HG03575 (cell line): ENCODE measurements around the gene MYLK.

Experiments
- ATAC-seq: cut with Tn5 transposase; IDR thresholded peaks from one replicate; pipeline ENCODE4 v1.9.1; 2021; ENCODE audit not compliant: unreplicated experiment, insufficient number of reproducible peaks, low FRiP score; ENCODE audit errors: extremely low read depth

MYLK gene

DNA sequence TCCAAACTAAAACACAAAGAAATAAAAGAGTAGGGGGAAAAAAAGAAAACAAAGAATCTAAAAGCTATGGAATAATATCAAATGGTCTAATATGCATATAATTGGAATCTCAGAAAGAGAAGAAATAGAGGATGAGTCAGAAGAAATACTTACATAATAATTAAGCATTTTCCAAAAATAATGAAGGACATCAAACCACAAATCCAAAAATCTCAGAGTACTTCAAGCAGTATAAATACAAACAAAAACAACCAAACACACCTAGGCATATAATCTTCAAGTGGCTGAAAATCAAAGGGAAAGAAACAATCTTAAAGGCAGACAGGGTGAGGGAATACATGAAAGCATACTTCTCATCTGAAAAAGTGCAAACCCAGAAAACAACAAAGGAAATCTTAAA is 46.3 kb downstream of the MYLK start:
- no peak for ATAC-seq

DNA sequence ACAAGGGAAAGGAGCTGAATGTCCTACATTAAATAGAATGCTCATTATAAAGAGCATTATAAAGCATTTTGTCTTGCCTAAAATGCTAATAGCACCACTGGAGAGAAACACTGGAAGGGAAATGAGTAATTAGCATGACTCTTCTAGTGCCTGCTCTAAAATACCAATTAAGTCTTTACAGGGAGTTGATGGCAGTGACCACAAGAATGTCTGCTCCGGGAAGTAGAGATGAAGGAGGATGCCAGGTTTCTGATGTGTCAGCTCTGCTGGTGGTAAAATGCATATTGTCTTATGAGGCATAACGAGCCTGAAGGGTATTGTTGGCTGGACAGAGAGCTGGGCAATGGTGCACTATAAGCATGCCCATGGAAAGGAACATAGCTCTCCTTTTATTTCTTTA is 49.5 kb downstream of the MYLK start:
- ATAC-seq: no peak

DNA sequence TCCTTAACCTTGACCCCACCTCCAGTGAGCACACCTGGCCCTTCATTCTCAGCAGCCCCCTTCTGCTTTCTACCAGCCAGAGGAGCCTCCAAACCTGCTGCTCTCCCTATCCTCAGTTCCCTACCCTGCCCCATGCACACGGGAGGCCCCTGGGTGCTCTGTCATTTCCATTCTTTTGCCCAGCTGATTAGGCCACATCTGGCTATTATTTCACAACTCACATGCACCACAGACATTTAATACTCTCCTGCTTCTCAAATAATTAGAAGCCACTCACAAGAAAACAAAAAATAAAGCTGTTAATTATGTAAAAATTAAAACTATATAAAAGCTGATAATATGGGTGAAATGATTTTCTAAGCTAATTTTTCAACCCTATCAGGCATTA is 50.7 kb downstream of the MYLK start:
- no peak for ATAC-seq

DNA sequence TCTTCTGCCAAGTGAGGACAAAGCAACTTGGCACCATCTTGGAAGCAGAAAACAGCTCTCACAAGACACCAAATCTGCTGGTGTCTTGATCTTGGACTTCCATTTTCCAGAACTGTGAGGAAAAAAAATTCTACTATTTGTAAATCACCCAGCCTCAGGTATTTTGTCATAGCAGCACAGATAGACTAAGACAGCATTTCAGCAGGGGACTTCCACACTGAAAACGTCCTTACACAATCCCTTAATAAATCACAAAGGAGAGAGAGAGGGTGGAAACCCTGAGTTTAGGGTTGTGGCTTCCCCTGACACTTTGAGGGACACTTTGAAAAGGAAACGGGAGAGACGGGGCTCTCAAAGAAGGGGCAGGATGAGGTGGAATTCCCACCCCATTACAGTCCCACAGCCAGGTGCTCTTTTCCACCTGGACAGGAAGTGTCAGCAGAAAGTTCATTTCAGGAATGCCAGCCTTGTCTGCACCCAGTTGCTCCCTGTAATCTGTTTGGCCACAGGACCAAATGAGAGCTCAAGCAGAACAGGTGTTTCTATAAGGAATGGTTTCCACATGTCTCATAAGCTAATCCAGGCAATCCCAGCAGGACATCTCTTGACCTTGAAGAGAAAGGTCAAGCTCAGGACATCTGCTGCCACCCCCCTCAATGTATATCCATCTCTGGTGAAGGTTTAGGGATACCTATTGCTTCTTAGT is 51.3 kb downstream of the MYLK start:
- no peak for ATAC-seq

DNA sequence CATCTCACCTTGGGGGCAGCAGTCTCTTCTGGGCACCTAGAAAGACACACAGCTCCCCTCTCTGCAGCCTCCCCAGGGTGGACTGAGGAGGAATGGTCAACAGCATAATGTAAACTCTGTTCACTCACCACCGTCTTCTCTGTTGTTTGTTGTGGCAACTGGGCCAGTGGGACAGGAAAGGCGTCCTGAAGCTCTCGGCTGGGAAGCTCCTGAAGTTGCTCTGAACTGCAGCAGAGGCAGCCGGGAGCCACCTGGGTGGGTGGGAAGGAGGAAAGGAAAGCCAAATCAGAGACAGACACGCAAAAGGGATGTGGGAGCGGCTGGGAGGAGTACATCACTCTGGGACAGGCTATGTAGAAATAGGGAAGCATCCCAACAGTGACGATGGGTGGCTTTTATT is 52.7 kb downstream of the MYLK start:
- no peak for ATAC-seq

DNA sequence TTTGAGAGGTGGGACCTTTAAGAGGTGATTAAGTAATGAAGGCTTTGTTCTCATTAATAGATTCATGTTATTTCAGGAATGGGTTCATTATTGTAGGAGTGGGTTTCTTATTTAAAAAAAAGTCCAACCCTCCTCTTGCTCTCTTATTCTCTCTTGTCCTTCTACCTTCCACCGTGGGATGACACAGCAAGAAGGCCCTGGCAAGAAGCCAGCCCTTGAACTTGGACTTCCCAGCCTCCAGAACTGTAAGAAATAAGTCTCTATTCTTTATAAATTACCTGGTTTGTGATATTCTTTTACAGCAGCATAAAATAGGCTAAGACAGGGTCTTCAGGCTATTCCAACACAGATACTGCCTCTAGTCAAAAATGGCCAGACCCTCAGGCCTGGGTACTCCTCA is 62.2 kb downstream of the MYLK start:
- no peak for ATAC-seq

DNA sequence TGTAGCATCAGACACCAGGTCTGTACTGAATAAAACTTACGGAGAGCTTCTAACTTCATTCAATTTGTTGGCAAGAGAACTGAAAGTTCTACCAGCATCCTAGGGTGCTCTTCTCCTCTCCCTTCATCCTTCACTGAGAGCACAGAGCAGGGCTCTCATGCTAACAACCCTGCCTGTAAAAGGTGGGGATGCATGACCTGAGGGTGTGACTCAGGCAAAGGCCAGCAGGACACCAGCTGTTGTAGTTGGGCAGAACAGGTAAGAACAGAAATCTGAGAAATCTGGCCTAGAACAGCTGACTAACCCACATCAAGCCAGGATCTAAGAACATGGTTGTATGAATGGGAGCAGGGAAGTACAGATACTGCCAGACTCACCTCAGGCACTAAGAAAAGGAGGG is 64.2 kb downstream of the MYLK start:
- no peak for ATAC-seq

DNA sequence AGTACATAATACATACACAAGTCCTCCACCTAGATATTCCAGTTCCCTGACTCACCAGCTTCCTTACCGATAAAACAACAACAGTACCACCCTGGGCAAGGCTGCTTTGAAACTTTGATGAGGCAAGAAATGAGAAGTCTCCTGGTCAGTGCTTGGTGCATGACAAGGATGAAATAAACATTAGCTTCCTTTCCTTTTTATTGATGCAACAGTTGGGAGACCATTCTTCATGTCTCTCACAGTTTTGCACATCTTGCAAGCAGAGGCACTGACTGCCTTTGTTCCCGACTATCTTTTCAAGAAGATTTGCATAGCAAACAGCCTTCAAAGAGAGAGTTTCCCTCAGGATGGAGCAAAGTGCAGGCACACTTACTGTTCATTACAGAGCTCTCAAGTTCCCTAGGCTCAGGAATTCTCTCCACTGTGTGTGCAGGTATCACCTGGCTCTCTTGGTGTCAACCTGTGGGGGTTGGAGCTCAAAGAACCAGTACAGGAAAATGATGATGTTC is 65.2 kb downstream of the MYLK start:
- ATAC-seq: no peak

DNA sequence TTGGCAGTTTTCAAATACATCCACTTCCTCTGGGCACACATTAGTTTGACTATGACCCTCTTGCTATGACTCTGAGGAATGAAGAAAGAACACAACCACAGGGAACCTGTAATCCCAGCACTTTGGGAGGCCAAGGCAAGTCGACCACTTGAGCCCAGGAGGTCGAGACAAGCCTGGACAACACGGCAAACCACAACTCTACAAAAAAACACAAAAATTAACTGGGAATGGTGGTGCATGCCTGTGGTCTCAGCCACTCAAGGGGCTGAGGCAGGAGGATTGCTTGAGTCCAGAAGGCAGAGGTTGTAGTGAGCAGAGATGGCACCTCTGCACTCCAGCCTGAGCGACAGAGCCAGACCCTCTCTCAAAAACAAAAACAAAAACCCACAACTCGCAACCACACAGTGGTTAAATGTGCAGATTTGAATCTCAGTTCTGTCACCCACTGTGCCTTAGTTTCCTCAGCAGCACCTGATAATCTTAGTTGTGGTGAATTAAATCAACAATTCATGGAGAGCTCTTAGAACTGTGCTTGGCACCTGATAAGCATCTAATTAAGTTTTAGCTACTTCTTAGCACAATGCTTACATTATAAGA is 65.7 kb downstream of the MYLK start:
- no peak for ATAC-seq

DNA sequence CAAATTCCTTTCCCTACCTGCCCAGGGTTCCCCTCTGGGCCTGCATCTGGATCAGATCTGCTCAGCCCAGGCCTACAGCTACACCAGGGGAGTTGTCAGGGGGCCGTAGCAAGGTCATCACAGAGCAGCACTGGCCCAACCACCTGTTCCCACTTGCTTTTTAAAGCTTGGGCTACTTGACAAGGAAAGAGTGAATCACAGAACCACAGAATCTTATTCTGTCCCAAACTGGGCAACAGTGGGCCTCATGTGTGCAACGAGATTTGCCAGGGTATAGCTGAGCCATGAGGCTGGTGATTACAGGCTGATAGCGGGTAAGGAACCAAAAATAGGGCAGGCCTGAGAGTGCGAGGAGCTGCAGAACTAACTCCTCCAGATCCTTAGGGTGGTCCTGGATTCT is 66.7 kb downstream of the MYLK start:
- no peak for ATAC-seq

DNA sequence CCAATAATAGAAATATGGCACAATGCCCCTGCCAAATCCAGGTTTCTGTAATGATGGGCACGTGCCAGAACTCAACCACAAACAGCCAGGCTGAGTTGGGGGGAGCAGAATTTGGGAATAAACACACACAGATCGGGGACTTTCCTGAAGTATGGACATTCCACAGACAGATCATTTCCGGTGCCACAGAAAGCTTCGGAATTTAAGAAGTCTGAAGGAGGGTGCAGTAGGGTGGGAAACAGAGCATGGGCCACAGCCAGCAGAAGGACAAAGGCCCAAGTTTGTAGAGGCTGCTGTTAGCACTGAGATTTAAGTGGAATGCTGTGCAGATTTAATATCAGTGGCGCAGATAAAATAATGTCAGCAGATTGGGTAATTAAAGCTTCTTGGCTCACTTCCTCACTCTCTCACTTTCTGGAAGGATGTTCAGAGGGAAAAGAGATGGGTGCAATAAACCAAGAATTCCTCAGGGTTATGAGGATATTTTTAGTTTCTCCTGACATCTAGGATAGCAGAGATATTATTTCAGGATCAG is 67.4 kb downstream of the MYLK start:
- ATAC-seq: no peak

DNA sequence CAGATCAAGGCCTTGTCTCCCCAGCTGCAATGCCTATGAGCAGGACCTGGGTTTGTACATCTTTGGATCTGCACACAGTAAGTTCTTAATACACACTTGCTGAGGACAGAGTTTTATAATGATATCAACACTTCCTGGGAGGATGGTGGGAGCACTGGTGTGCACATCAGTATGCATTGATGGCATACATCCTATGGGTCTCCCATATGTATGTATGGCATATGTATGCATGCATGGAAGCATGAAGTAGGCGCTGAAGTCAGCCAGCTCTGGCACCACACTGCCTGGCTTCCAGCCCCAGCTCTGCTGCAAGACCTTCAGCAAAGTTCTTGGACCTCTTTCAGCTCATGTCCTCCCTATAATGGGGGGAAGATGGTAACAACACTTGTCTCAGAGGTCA is 68.2 kb downstream of the MYLK start:
- ATAC-seq: no peak

DNA sequence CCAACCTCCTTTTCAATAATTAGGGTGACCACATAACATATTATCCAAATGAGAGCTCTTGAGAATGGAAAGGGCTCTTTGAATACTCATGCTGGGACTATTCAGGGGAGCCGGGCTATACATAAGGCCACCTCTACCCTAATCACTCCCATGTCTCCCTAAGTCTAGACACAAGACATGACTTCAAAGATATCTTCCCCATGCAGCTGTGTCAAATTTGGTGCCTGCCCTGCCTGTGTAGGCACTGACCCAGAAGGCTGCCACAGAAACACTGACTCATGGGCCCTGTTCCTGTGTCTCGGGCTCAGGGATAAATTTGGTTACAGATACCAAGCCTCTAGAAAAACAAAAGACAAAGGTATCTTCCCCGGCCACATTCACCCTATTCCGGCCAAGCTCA is 70.3 kb downstream of the MYLK start:
- no peak for ATAC-seq

DNA sequence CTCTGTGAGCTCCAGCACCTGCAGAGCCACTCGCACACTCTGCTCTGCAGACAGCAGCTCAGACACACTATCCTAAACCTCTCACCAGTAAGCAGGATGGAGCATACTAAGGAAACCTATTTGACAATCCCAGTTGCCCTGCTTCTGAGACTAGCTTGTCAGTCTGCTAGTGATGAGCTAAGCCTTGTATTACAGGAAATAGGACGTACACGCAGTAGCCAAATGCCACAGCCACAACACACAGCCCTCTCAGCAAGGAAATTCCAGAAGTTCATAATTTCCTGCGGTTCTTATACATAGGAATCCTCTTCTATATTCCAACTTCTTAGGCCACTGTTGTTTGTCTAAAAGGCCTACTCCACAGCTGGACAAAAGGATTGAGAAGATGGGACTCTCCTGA is 74.5 kb downstream of the MYLK start:
- no peak for ATAC-seq

DNA sequence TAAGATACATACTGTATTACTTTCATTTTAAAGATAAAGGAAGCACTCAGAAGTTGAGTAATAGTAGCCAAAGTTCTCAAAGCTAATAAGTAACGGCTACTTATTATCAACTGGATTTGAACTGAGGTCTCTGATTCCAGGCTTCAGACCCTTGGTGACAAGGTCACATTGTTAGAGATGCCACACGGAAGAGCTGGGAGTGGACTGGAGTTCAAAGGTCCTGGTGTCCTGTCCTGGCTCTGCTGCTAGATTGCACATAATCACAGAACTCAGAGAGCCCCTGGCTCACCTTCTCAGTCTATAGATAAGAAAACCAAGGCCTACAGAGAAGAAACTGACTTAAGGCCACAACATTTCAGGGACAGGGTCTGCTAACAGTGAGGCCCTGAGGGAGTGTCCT is 75.3 kb downstream of the MYLK start:
- ATAC-seq: no peak

DNA sequence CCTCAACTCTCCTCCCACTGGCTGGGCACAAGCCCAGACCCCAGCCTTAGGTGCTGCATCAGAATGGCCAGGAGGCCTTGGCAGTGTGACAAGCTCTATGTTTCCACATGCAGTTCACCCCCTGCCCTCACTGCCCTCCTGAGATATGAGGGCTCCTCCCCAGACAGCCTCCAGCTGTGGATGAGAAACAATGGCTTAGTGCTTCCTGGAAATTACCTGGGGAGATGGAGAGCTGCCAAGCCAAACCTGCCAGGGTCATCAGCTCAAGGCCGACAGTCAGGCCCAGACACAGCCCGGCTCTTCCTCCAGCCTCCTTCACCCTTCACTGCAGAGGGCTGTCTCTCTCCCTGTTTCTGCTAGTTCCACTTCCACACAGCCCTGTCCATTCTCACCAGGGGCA is 76.3 kb downstream of the MYLK start:
- ATAC-seq: no peak

DNA sequence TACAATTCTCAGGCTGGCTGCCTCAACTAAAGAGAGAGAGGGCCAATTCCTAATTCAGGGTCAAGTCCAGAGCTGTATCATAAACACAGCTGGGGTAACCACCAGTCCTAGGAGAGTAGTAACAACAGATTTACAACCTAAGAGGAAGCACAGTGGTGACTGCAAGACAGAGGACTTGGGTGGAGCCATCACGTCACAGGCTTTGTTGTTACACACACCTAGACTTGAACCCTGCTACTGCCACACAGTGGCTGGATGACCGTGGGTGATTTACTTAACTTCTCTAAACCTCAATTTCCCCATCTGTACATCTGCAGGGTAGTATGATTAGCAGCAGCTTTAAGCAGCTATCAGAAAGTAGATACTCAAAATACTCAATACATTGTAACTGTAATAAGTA is 78.6 kb downstream of the MYLK start:
- ATAC-seq: no peak

DNA sequence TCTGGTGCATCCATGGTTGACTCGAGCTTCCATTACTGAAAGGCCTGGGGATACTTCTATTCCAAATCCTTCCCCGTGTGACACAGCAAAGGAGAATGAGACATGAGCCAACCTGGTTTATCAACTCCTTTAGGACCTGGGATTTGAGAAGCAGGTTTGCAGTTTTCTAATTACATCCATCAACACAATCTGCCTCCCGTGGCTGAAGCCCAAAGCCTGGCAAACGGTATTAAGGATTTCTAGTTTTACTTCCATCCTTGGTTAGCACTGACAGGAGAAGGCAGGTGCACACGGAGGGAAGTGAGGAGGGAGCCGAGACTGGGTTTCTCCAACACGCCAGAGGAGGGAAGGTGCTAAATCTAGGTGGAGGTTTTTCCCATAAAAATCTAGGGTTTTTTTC is 79.0 kb downstream of the MYLK start:
- ATAC-seq: no peak

DNA sequence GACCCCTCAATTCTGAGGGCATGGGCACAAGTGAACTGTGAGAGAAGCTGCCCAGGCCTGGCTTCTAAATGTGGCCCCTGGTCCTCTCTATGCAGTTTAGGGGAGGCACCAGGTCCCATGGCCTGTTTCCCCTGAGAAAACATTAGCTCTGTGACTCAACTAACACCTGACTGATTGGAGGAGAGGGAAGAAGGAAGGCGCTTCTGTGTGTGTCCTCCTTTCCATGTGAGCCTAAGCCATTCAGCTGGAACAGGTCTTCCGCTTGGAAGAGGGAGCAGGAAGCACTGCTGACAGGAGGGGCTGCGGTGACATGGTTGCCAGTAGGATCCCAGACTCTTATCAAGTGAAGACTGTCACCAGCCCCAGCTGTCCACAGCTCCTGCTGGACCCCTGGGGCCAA is 79.5 kb downstream of the MYLK start:
- no peak for ATAC-seq

DNA sequence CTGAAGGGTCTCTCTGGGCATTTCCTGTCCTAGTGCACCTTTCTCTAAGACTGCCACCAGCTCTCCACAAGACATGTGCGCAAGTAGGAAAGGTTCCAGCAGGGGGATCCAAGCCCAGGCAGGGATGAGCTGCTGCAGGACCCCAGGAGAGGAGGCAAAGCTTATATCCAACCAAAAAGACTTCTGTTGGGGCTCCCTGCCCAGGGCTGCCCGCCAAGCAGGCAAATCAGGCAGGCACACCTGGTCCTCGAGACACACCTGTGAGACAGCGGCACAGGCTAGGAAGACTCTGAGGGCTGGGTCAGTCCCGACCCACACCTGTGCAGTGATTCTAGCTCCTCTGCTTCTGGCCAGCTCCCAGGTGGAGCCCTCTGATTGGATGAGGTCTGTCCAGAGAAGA is 80.6 kb downstream of the MYLK start:
- ATAC-seq: no peak
